HepG2 (cell line): ENCODE data around the gene ZNF84. TPM values are rescaled to one million over a fixed set of nuclear protein-coding genes. Genes with fewer than 3 reads are reported as not detected.

Experiments used
- ETV6 ChIP-seq: sonication (generic); formaldehyde crosslinking; conservative IDR thresholded peaks from 2 replicates; pipeline ENCODE4 v1.4.0; 2020; ENCODE audit warnings: missing genetic modification reagents
- FOXJ3 ChIP-seq: sonication (generic); formaldehyde crosslinking; IDR thresholded peaks from 2 replicates; pipeline ENCODE4 v1.4.0; 2020; ENCODE audit warnings: missing genetic modification reagents, mild to moderate bottlenecking, borderline replicate concordance
- HMG20B ChIP-seq: conservative IDR thresholded peaks from 2 replicates; pipeline ENCODE4 v1.6.1; 2016; ENCODE audit warnings: missing genetic modification reagents, missing compliant biosample characterization
- HNRNPH1 ChIP-seq: fragments of 200-400 bp; formaldehyde crosslinking; optimal IDR thresholded peaks from 2 replicates; pipeline ENCODE3; 2017; ENCODE audit warnings: mild to moderate bottlenecking, low read depth, low read length
- HOXA7 ChIP-seq: sonication (generic); formaldehyde crosslinking; IDR thresholded peaks from 2 replicates; pipeline ENCODE4 v1.8.1; 2022; ENCODE audit warnings: mild to moderate bottlenecking, missing genetic modification reagents, moderate library complexity
- JUN ChIP-seq: sonication (generic); formaldehyde crosslinking; IDR thresholded peaks from 2 replicates; pipeline ENCODE4 v1.4.0; 2020; ENCODE audit warnings: mild to moderate bottlenecking, missing genetic modification reagents
- SMAD9 ChIP-seq: sonication (generic); formaldehyde crosslinking; IDR thresholded peaks from 2 replicates; pipeline ENCODE4 v1.5.1; 2020; ENCODE audit warnings: mild to moderate bottlenecking, missing genetic modification reagents
- TMF1 ChIP-seq: sonication (generic); formaldehyde crosslinking; IDR thresholded peaks from 2 replicates; pipeline ENCODE4 v1.8.1; 2022; ENCODE audit warnings: low read depth, missing genetic modification reagents
- TSC22D2 ChIP-seq: sonication (generic); formaldehyde crosslinking; IDR thresholded peaks from 2 replicates; pipeline ENCODE4 v1.5.1; 2020; ENCODE audit warnings: missing genetic modification reagents, mild to moderate bottlenecking, borderline replicate concordance
- ZBTB34 ChIP-seq: sonication (generic); formaldehyde crosslinking; IDR thresholded peaks from 2 replicates; pipeline ENCODE4 v1.8.0; 2022; ENCODE audit warnings: mild to moderate bottlenecking, missing genetic modification reagents
- ZFAT ChIP-seq: sonication (generic); formaldehyde crosslinking; conservative IDR thresholded peaks from 2 replicates; pipeline ENCODE4 v1.8.1; 2023; ENCODE audit warnings: missing genetic modification reagents, inconsistent platforms
- ZFP41 ChIP-seq: sonication (generic); formaldehyde crosslinking; IDR thresholded peaks from 2 replicates; pipeline ENCODE4 v1.4.0; 2020; ENCODE audit warnings: mild to moderate bottlenecking, missing genetic modification reagents, borderline replicate concordance
- ZFY ChIP-seq: sonication (generic); formaldehyde crosslinking; IDR thresholded peaks from 2 replicates; pipeline ENCODE4 v1.4.0; 2020; ENCODE audit warnings: missing genetic modification reagents
- polyA plus RNA-seq, 8 experiments: library from polyadenylated mRNA; depleted of rRNA in 3 of 8; stranded (reverse) in 7 of 8; unstranded in 1 of 8; fragments of >200 nt; fragmentation: Illumina TruSeq in 4 of 8; extraction: Trizol in 4 of 8; gene quantifications; 2 replicates each; pipeline versions ENCODE4 v1.2.1 to v1.2.3, GENCODE V29; 2011 to 2016; ENCODE audit warnings: low read depth in 4 of 8, missing spikeins in 1 of 8, mixed read lengths in 1 of 8; ENCODE audit not compliant: insufficient read depth in 1 of 8
- total RNA-seq, 5 experiments: library from RNA; depleted of rRNA; stranded (reverse); fragments of >200 nt; fragmentation: Illumina TruSeq; extraction: Trizol; gene quantifications; 2 replicates each; pipeline ENCODE4 v1.2.3, GENCODE V29; 2016; ENCODE audit warnings: low read depth in 1 of 5
- TF ChIP-seq, protein P1 (sequence below): sonication (generic); formaldehyde crosslinking; IDR thresholded peaks from 2 replicates; pipeline ENCODE4 v1.8.1; 2022; ENCODE audit warnings: mild to moderate bottlenecking, missing genetic modification reagents
- TF ChIP-seq, protein P2 (sequence below): sonication (generic); formaldehyde crosslinking; IDR thresholded peaks from 2 replicates; pipeline ENCODE4 v1.4.0; 2020; ENCODE audit warnings: missing genetic modification reagents, borderline replicate concordance
- TF ChIP-seq, protein P3 (sequence below): sonication (generic); formaldehyde crosslinking; IDR thresholded peaks from 2 replicates; pipeline ENCODE4 v1.5.1; 2020; ENCODE audit warnings: mild to moderate bottlenecking, moderate library complexity, missing genetic modification reagents
- TF ChIP-seq, protein P4 (sequence below): sonication (generic); formaldehyde crosslinking; IDR thresholded peaks from 2 replicates; pipeline ENCODE4 v1.5.1; 2020; ENCODE audit warnings: missing genetic modification reagents, mild to moderate bottlenecking, borderline replicate concordance
- TF ChIP-seq, protein P5 (sequence below): sonication (generic); formaldehyde crosslinking; IDR thresholded peaks from 2 replicates; pipeline ENCODE4 v1.8.1; 2023; ENCODE audit warnings: mild to moderate bottlenecking, missing genetic modification reagents

Gene ZNF84
- total and polyA plus RNA-seq, 2 of the 13 experiments (the other 11 are each of a cell fraction or from before 2014, with no cell fraction given), result 15.5 to 21.8 TPM

GRCh38 chr12:133080368-133081158, 43.3 kb downstream of the ZNF84 start, which contains the start of gene ZNF140 (continued):
- TF ChIP-seq ETV6 (CRISPR knock-in tag) (no peak; the same call in 1 of the 2 replicates), TSC22D2 (CRISPR knock-in tag) (peak; percentile 59; the same call in 1 of the 2 replicates), ZBTB34 (CRISPR knock-in tag) (0 out of 2 replicates have a peak, but pooled peaks have one; percentile 56), HNRNPH1 (no peak), ZFAT (CRISPR knock-in tag) (0 out of 2 replicates have a peak, but pooled peaks have one; percentile 44), TMF1 (0 out of 2 replicates have a peak, but pooled peaks have one; percentile 32), ZFP41 (no peak), HMG20B (CRISPR knock-in tag) (no peak), FOXJ3 (CRISPR knock-in tag) (peak; percentile 74), SMAD9 (CRISPR knock-in tag) (peak; percentile 56; the same call in 1 of the 2 replicates), ZFY (peak; percentile 85), JUN (CRISPR knock-in tag) (peak; percentile 52; the same call in 1 of the 2 replicates), HOXA7 (CRISPR knock-in tag) (no peak)
- TF ChIP-seq, protein P1, sequence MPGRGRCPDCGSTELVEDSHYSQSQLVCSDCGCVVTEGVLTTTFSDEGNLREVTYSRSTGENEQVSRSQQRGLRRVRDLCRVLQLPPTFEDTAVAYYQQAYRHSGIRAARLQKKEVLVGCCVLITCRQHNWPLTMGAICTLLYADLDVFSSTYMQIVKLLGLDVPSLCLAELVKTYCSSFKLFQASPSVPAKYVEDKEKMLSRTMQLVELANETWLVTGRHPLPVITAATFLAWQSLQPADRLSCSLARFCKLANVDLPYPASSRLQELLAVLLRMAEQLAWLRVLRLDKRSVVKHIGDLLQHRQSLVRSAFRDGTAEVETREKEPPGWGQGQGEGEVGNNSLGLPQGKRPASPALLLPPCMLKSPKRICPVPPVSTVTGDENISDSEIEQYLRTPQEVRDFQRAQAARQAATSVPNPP, result no peak
- TF ChIP-seq, protein P2, sequence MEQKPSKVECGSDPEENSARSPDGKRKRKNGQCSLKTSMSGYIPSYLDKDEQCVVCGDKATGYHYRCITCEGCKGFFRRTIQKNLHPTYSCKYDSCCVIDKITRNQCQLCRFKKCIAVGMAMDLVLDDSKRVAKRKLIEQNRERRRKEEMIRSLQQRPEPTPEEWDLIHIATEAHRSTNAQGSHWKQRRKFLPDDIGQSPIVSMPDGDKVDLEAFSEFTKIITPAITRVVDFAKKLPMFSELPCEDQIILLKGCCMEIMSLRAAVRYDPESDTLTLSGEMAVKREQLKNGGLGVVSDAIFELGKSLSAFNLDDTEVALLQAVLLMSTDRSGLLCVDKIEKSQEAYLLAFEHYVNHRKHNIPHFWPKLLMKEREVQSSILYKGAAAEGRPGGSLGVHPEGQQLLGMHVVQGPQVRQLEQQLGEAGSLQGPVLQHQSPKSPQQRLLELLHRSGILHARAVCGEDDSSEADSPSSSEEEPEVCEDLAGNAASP, result 0 out of 2 replicates have a peak, but pooled peaks have one; percentile 13
- TF ChIP-seq, protein P3, sequence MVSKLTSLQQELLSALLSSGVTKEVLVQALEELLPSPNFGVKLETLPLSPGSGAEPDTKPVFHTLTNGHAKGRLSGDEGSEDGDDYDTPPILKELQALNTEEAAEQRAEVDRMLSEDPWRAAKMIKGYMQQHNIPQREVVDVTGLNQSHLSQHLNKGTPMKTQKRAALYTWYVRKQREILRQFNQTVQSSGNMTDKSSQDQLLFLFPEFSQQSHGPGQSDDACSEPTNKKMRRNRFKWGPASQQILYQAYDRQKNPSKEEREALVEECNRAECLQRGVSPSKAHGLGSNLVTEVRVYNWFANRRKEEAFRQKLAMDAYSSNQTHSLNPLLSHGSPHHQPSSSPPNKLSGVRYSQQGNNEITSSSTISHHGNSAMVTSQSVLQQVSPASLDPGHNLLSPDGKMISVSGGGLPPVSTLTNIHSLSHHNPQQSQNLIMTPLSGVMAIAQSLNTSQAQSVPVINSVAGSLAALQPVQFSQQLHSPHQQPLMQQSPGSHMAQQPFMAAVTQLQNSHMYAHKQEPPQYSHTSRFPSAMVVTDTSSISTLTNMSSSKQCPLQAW (CRISPR knock-in tag), result 0 out of 2 replicates have a peak, but pooled peaks have one; percentile 13
- TF ChIP-seq, protein P4, sequence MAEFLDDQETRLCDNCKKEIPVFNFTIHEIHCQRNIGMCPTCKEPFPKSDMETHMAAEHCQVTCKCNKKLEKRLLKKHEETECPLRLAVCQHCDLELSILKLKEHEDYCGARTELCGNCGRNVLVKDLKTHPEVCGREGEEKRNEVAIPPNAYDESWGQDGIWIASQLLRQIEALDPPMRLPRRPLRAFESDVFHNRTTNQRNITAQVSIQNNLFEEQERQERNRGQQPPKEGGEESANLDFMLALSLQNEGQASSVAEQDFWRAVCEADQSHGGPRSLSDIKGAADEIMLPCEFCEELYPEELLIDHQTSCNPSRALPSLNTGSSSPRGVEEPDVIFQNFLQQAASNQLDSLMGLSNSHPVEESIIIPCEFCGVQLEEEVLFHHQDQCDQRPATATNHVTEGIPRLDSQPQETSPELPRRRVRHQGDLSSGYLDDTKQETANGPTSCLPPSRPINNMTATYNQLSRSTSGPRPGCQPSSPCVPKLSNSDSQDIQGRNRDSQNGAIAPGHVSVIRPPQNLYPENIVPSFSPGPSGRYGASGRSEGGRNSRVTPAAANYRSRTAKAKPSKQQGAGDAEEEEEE (CRISPR knock-in tag), result no peak
- TF ChIP-seq, protein P5, sequence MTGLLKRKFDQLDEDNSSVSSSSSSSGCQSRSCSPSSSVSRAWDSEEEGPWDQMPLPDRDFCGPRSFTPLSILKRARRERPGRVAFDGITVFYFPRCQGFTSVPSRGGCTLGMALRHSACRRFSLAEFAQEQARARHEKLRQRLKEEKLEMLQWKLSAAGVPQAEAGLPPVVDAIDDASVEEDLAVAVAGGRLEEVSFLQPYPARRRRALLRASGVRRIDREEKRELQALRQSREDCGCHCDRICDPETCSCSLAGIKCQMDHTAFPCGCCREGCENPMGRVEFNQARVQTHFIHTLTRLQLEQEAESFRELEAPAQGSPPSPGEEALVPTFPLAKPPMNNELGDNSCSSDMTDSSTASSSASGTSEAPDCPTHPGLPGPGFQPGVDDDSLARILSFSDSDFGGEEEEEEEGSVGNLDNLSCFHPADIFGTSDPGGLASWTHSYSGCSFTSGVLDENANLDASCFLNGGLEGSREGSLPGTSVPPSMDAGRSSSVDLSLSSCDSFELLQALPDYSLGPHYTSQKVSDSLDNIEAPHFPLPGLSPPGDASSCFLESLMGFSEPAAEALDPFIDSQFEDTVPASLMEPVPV (CRISPR knock-in tag), result no peak; the same call in 1 of the 2 replicates
